GM23338 (cell line): ENCODE measurements around the gene ZNF821. TPM values are rescaled to one million over a fixed set of nuclear protein-coding genes. Genes with fewer than 3 reads are reported as not detected.

Experiments
- ATAC-seq: fragments of 200-7000 bp; cut with Tn5 transposase; 3 replicates; pipeline ENCODE4 v1.9.1; 2020
- DNase-seq: peaks from one replicate; pipeline ENCODE4 v3.0.0-alpha.2; 2015; ENCODE audit warnings: low spot score
- H2AFZ ChIP-seq: fragments of 200-600 bp; sonication (generic); 2 replicates; pipeline ENCODE4 v1.8.0; 2016; ENCODE audit warnings: antibody characterized with exemption, mild to moderate bottlenecking, moderate library complexity
- H3F3A ChIP-seq: fragments of 200-600 bp; sonication (generic); replicated peaks from 2 replicates; pipeline ENCODE4 v1.8.0; 2017; ENCODE audit warnings: antibody characterized with exemption, mixed run types, low read depth
- H3K27ac ChIP-seq: fragments of 200-600 bp; sonication (generic); 2 replicates; pipeline ENCODE4 v1.6.1; 2016; ENCODE audit warnings: low read depth
- H3K27me3 ChIP-seq: fragments of 200-600 bp; sonication (generic); 2 replicates; pipeline ENCODE4 v1.8.0; 2016; ENCODE audit warnings: mild to moderate bottlenecking, mixed run types, moderate library complexity; ENCODE audit not compliant: insufficient read depth
- H3K36me3 ChIP-seq: fragments of 200-600 bp; sonication (generic); 2 replicates; pipeline ENCODE4 v1.8.0; 2016; ENCODE audit warnings: mild to moderate bottlenecking; ENCODE audit not compliant: insufficient read depth
- H3K4me1 ChIP-seq: fragments of 200-600 bp; sonication (generic); 2 replicates; pipeline ENCODE4 v1.8.0; 2016; ENCODE audit warnings: mild to moderate bottlenecking, moderate library complexity; ENCODE audit not compliant: insufficient read depth
- H3K4me2 ChIP-seq: fragments of 200-600 bp; sonication (generic); 2 replicates; pipeline ENCODE4 v1.7.1; 2017; ENCODE audit warnings: mixed run types
- H3K4me3 ChIP-seq: fragments of 200-600 bp; sonication (generic); 2 replicates; pipeline ENCODE4 v1.6.1; 2016; ENCODE audit warnings: mixed run types
- H3K79me2 ChIP-seq: fragments of 200-600 bp; sonication (generic); replicated peaks from 2 replicates; pipeline ENCODE4 v1.8.0; 2017; ENCODE audit warnings: mild to moderate bottlenecking; ENCODE audit not compliant: insufficient read depth
- H3K9me2 ChIP-seq: fragments of 200-600 bp; sonication (generic); 2 replicates; pipeline ENCODE4 v1.8.0; 2017; ENCODE audit not compliant: insufficient read depth
- H4K20me1 ChIP-seq: fragments of 200-600 bp; sonication (generic); replicated peaks from 2 replicates; pipeline ENCODE4 v1.8.0; 2017; ENCODE audit warnings: mild to moderate bottlenecking; ENCODE audit not compliant: insufficient read depth
- H3K27ac Mint-ChIP-seq: 2 replicates; pipeline ENCODE4 v1.8.0; 2020; ENCODE audit warnings: inconsistent platforms, mild to moderate bottlenecking, moderate library complexity, mixed read lengths
- H3K27me3 Mint-ChIP-seq: 3 replicates; pipeline ENCODE4 v1.8.0; 2022; ENCODE audit warnings: low read depth, mild to moderate bottlenecking, moderate library complexity, mixed read lengths, inconsistent platforms; ENCODE audit not compliant: insufficient read depth, poor library complexity
- H3K36me3 Mint-ChIP-seq: 3 replicates; pipeline ENCODE4 v1.8.0; 2021; ENCODE audit warnings: low read depth, mild to moderate bottlenecking, inconsistent platforms, moderate library complexity, mixed read lengths
- H3K4me1 Mint-ChIP-seq: 3 replicates; pipeline ENCODE4 v1.8.0; 2020; ENCODE audit warnings: mild to moderate bottlenecking, inconsistent platforms, mixed read lengths
- H3K4me3 Mint-ChIP-seq: 3 replicates; pipeline ENCODE4 v1.8.0; 2021; ENCODE audit warnings: moderate library complexity, mild to moderate bottlenecking, inconsistent platforms, mixed read lengths
- H3K9me3 Mint-ChIP-seq: 3 replicates; pipeline ENCODE4 v1.8.0; 2020; ENCODE audit warnings: moderate library complexity, mild to moderate bottlenecking, inconsistent platforms, mixed read lengths
- ETS1 ChIP-seq: IDR thresholded peaks from 2 replicates; pipeline ENCODE4 v1.6.1; 2016; ENCODE audit warnings: antibody characterized with exemption
- EZH2 ChIP-seq: fragments of 200-600 bp; sonication (generic); IDR thresholded peaks from one replicate; pipeline ENCODE4 v1.8.0; 2017; ENCODE audit warnings: antibody characterized with exemption, mild to moderate bottlenecking, low read depth; ENCODE audit not compliant: unreplicated experiment
- JUNB ChIP-seq: IDR thresholded peaks from one replicate; pipeline ENCODE4 v1.6.1; 2016; ENCODE audit warnings: antibody characterized with exemption; ENCODE audit not compliant: unreplicated experiment
- NANOG ChIP-seq: IDR thresholded peaks from 2 replicates; pipeline ENCODE4 v1.6.1; 2016; ENCODE audit warnings: antibody characterized with exemption, borderline replicate concordance
- POLR2AphosphoS5 ChIP-seq: IDR thresholded peaks from 2 replicates; pipeline ENCODE4 v1.6.1; 2016; ENCODE audit warnings: antibody characterized with exemption, low read depth
- REST ChIP-seq: IDR thresholded peaks from one replicate; pipeline ENCODE4 v1.6.1; 2018; ENCODE audit warnings: antibody characterized with exemption; ENCODE audit not compliant: unreplicated experiment
- STAT1 ChIP-seq: IDR thresholded peaks from one replicate; pipeline ENCODE4 v1.6.1; 2016; ENCODE audit warnings: antibody characterized with exemption; ENCODE audit not compliant: unreplicated experiment
- ZNF114 ChIP-seq: fragments of 250-450 bp; sonication (Bioruptor Pico); IDR thresholded peaks from 2 replicates; pipeline ENCODE4 v1.5.0; 2020; ENCODE audit warnings: mild to moderate bottlenecking, moderate library complexity
- ZNF331 ChIP-seq: fragments of 250-450 bp; sonication (Bioruptor Pico); IDR thresholded peaks from 2 replicates; pipeline ENCODE4 v1.5.0; 2020; ENCODE audit warnings: low read depth, mild to moderate bottlenecking, moderate library complexity
- polyA plus RNA-seq: library from polyadenylated mRNA; unstranded; fragments of >200 nt; fragmentation: Nextera tagmentation; extraction: Ambion mirVana; gene quantifications from 2 replicates; pipeline ENCODE4 v1.2.1, GENCODE V29; 2016
- total RNA-seq: library from RNA; depleted of rRNA; stranded (reverse); fragments of >200 nt; shearing (Covaris generic); gene quantifications from 2 replicates; pipeline ENCODE4 v1.2.3, GENCODE V29; 2014
- TF ChIP-seq, protein P1 (sequence below): fragments of 250-450 bp; sonication (Bioruptor Pico); IDR thresholded peaks from 2 replicates; pipeline ENCODE4 v1.5.0; 2020; ENCODE audit warnings: mild to moderate bottlenecking, moderate library complexity

Gene ZNF821
- total and polyA plus RNA-seq, 2 experiments from 2014 or later = 13.3 to 14.8 TPM

DNA sequence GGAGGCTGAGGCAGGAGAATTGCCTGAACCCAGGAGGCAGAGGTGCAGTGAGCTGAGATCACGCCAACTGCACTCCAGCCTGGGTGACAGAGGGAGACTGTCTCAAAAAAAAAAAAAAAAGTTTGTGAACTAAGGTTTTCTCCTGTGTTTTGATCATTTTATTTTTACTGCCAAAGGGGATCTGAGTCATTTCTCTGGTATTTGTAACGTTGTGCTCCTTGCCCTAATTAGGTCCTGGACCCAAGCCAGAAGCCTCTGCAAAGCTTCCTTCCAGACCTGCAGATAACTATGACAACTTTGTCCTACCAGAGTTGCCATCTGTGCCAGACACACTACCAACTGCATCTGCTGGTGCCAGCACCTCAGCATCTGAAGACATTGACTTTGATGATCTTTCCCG, 43.4 kb upstream of the ZNF821 start (continued):
- TF ChIP-seq REST (no peak), STAT1 (no peak), POLR2AphosphoS5 (no peak)

DNA sequence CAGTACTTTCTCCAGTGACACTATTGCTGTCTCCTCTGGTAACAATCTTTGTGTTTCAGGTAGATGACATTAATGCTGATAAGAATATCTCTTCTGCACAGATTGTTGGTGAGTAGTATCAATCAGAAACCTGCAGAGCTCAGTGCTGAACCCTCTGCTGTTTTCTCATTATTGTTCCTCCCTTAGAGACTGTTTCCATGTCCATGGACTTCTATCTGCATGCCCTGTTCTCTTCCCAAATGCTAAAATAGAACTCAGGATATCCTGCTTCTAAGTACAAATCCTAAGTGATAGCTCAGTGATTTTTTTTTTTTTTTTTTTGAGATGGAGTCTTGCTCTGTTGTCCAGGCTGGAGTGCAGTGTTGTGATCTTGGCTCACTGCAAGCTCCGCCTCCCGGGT, 40.7 kb upstream of the ZNF821 start:
- H4K20me1 ChIP-seq = peaks cover 54% of the 10 kb centered on the region
- Mint-ChIP-seq H3K4me1 (no peaks in the 10 kb centered on the region), H3K27me3 (peaks cover 3% of the 10 kb centered on the region), H3K9me3 (no peaks in the 10 kb centered on the region), H3K4me3 (no peak overlapping the region), H3K27ac (no peak overlapping the region), H3K36me3 (peaks cover 93% of the 10 kb centered on the region)
- no peaks in the 10 kb centered on the region for H3K27me3 ChIP-seq
- no peak overlapping the region for H2AFZ ChIP-seq
- H3K27ac ChIP-seq = no peak overlapping the region
- H3K36me3 ChIP-seq = peaks cover 87% of the 10 kb centered on the region
- DNase-seq (no peak), ATAC-seq (no peak)
- peaks cover 56% of the 10 kb centered on the region for H3K79me2 ChIP-seq
- H3K4me2 ChIP-seq = no peak overlapping the region
- no peaks in the 10 kb centered on the region for H3K4me1 ChIP-seq
- H3K9me2 ChIP-seq = no peaks in the 10 kb centered on the region
- 0 out of 2 replicates have a peak, but pooled peaks cover 8% of the 10 kb centered on the region for H3F3A ChIP-seq
- no peak overlapping the region for H3K4me3 ChIP-seq
- TF ChIP-seq POLR2AphosphoS5 (no peak), EZH2 (no peak), ETS1 (no peak), STAT1 (no peak), ZNF114 (no peak), NANOG (no peak), REST (no peak), ZNF331 (CRISPR knock-in tag) (no peak), JUNB (no peak)
- TF ChIP-seq, protein P1, sequence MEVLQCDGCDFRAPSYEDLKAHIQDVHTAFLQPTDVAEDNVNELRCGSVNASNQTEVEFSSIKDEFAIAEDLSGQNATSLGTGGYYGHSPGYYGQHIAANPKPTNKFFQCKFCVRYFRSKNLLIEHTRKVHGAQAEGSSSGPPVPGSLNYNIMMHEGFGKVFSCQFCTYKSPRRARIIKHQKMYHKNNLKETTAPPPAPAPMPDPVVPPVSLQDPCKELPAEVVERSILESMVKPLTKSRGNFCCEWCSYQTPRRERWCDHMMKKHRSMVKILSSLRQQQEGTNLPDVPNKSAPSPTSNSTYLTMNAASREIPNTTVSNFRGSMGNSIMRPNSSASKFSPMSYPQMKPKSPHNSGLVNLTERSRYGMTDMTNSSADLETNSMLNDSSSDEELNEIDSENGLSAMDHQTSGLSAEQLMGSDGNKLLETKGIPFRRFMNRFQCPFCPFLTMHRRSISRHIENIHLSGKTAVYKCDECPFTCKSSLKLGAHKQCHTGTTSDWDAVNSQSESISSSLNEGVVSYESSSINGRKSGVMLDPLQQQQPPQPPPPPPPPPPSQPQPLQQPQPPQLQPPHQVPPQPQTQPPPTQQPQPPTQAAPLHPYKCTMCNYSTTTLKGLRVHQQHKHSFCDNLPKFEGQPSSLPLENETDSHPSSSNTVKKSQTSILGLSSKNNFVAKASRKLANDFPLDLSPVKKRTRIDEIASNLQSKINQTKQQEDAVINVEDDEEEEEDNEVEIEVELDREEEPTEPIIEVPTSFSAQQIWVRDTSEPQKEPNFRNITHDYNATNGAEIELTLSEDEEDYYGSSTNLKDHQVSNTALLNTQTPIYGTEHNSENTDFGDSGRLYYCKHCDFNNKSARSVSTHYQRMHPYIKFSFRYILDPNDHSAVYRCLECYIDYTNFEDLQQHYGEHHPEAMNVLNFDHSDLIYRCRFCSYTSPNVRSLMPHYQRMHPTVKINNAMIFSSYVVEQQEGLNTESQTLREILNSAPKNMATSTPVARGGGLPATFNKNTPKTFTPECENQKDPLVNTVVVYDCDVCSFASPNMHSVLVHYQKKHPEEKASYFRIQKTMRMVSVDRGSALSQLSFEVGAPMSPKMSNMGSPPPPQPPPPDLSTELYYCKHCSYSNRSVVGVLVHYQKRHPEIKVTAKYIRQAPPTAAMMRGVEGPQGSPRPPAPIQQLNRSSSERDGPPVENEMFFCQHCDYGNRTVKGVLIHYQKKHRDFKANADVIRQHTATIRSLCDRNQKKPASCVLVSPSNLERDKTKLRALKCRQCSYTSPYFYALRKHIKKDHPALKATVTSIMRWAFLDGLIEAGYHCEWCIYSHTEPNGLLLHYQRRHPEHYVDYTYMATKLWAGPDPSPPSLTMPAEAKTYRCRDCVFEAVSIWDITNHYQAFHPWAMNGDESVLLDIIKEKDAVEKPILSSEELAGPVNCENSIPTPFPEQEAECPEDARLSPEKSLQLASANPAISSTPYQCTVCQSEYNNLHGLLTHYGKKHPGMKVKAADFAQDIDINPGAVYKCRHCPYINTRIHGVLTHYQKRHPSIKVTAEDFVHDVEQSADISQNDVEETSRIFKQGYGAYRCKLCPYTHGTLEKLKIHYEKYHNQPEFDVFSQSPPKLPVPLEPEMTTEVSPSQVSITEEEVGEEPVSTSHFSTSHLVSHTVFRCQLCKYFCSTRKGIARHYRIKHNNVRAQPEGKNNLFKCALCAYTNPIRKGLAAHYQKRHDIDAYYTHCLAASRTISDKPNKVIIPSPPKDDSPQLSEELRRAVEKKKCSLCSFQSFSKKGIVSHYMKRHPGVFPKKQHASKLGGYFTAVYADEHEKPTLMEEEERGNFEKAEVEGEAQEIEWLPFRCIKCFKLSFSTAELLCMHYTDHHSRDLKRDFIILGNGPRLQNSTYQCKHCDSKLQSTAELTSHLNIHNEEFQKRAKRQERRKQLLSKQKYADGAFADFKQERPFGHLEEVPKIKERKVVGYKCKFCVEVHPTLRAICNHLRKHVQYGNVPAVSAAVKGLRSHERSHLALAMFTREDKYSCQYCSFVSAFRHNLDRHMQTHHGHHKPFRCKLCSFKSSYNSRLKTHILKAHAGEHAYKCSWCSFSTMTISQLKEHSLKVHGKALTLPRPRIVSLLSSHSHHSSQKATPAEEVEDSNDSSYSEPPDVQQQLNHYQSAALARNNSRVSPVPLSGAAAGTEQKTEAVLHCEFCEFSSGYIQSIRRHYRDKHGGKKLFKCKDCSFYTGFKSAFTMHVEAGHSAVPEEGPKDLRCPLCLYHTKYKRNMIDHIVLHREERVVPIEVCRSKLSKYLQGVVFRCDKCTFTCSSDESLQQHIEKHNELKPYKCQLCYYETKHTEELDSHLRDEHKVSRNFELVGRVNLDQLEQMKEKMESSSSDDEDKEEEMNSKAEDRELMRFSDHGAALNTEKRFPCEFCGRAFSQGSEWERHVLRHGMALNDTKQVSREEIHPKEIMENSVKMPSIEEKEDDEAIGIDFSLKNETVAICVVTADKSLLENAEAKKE (CRISPR knock-in tag) = no peak
